Psoas muscle (tissue), 8 donors: ENCODE measurements around the gene SHROOM3. TPM values are rescaled to one million over a fixed set of nuclear protein-coding genes. Genes with fewer than 3 reads are reported as not detected.

Experiments used
- ATAC-seq, 4 donors: fragments of 200-7000 bp; cut with Tn5 transposase; one replicate each; pipeline ENCODE4 v1.9.1; 2020; ENCODE audit warnings: moderate library complexity in 3 of 4, mild to moderate bottlenecking in 2 of 4
- DNase-seq, 2 donors: peaks; one replicate each; pipeline ENCODE4 v3.0.0-alpha.2; 2020
- H3K27ac ChIP-seq: fragments of 200-600 bp; one replicate; pipeline ENCODE4 v1.8.0; 2022
- H3K27me3 ChIP-seq, 3 donors: fragments of 200-600 bp in 1 of 3; one replicate each; pipeline versions ENCODE4 v1.6.1 to v1.8.0; 2013 to 2022; ENCODE audit warnings: low read length in 2 of 3, mild to moderate bottlenecking in 2 of 3, moderate library complexity in 1 of 3; ENCODE audit not compliant: insufficient read depth in 3 of 3
- H3K36me3 ChIP-seq, 2 donors: fragments of 200-600 bp in 1 of 2; one replicate each; pipeline versions ENCODE4 v1.6.1 to v1.8.0; 2013 to 2022; ENCODE audit warnings: low read depth in 1 of 2, mild to moderate bottlenecking in 1 of 2, moderate library complexity in 1 of 2; ENCODE audit not compliant: insufficient read depth in 1 of 2
- H3K4me1 ChIP-seq: fragments of 200-600 bp; one replicate; pipeline ENCODE4 v1.8.0; 2022
- H3K4me3 ChIP-seq: fragments of 200-600 bp; one replicate; pipeline ENCODE4 v1.8.0; 2022; ENCODE audit warnings: mild to moderate bottlenecking
- H3K9me3 ChIP-seq: fragments of 200-600 bp; one replicate; pipeline ENCODE4 v1.8.0; 2022
- WGBS, 3 donors: extraction: QIAGEN DNeasy Blood & Tissue Kit; methylation state at CpG; one replicate each; pipeline versions ENCODE4 v1.1.6 to v1.1.7; 2013; 5-methylcytosine and 5-hydroxymethylcytosine counted together
- intact Hi-C, 2 donors: fragments of 100-400 bp; cut with DNase I; formaldehyde crosslinking; loops; one replicate each; pipeline versions ENCODE4 v1.11.0 to v1.14.2; 2022
- polyA plus RNA-seq, 3 donors: library from polyadenylated mRNA; stranded (reverse); fragments of 200-250 nt; gene quantifications; one replicate each; pipeline ENCODE4 v1.2.3, GENCODE V29; 2013
- total RNA-seq, 4 donors: library from RNA; stranded (reverse); fragmentation: NEBNext Ultra II Directional in 2 of 4; extraction: Animal tissue kit (Norgen Biotek cat#: 25700) in 2 of 4; gene quantifications; one replicate each; pipeline versions ENCODE4 v1.2.1 to v1.2.4, GENCODE V29; 2021 to 2023
- TF ChIP-seq, protein P1 (sequence below): fragments of 200-600 bp; IDR thresholded peaks from one replicate; pipeline ENCODE4 v1.8.0; 2022; ENCODE audit warnings: antibody characterized with exemption
- donor health status: healthy with polysubstance abuse.
- donor health status: DM: no; HTN: no; CAD: no; lungs with moderate emphysema.
- donor health status: Bipolar disorder and iron deficiency.
- donor health status: healthy.
- donor health status: DM: yes; HTN: yes; CAD: no.
- donor health status: DM: no; HTN: no; CAD: no.
- donor health status: DM: no; HTN: no; CAD: no.
- donor health status: DM: yes; HTN: yes; CAD: no.

Gene SHROOM3
- total and polyA plus RNA-seq, 7 donors, result 0.01 to 0.79 (median 0.06) TPM

DNA sequence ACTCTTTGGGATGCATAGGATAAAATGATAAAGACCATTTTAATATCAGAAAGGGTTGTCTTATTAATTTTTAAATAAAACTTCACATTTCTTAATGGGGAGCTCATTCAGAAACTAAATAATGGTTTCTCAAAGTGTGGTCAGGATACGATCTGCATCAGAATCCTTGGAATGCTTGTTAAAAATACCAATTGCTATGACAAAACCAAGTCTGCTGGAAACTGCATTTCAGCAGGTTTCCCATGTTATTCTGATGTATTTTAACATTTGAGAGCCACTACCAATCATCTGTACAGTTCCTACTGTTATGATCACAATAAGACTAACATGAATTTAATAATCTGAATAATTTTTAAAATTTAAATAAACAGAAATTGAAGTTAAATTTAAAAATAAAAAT is 347.8 kb downstream of the SHROOM3 start:
- ATAC-seq, result no peak
- H3K36me3 ChIP-seq, result no peaks in the 10 kb centered on the region
- H3K4me3 ChIP-seq, result no peak overlapping the region
- 28 to 63% (median 35%) methylated on average over 1 of the region's 1 CpG for WGBS, 3 donors
- TF ChIP-seq, protein P1, sequence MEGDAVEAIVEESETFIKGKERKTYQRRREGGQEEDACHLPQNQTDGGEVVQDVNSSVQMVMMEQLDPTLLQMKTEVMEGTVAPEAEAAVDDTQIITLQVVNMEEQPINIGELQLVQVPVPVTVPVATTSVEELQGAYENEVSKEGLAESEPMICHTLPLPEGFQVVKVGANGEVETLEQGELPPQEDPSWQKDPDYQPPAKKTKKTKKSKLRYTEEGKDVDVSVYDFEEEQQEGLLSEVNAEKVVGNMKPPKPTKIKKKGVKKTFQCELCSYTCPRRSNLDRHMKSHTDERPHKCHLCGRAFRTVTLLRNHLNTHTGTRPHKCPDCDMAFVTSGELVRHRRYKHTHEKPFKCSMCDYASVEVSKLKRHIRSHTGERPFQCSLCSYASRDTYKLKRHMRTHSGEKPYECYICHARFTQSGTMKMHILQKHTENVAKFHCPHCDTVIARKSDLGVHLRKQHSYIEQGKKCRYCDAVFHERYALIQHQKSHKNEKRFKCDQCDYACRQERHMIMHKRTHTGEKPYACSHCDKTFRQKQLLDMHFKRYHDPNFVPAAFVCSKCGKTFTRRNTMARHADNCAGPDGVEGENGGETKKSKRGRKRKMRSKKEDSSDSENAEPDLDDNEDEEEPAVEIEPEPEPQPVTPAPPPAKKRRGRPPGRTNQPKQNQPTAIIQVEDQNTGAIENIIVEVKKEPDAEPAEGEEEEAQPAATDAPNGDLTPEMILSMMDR, result no peak
- no peak for DNase-seq
- H3K27ac ChIP-seq, result no peak overlapping the region
- intact Hi-C loops, result no loop called here
- H3K27me3 ChIP-seq, result no peaks in the 10 kb centered on the region
- no peaks in the 10 kb centered on the region for H3K9me3 ChIP-seq
- H3K4me1 ChIP-seq, result no peaks in the 10 kb centered on the region

DNA sequence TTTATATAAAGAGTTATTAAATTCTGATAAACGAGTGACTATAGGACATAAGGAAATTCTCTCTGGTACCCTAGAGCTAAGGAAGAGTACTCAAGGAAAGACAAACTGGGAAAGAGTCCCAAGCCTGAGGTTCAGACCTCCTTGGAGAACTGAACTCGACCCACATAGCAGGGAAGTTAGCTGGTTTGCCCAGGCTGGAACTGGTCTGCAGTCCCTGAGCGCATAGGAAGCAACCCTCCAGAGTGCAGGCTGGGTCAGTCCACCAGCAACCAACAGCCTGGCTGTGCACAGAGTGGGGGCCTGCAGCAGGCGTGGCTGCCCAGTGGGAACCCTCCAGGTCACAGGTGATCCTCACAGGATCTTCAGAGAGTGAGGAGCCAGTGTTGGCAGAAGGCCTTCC is 348.8 kb downstream of the SHROOM3 start:
- Histone ChIP-seq H3K4me1 (no peaks in the 10 kb centered on the region), H3K27me3 (no peaks in the 10 kb centered on the region), H3K27ac (no peak overlapping the region), H3K36me3 (no peaks in the 10 kb centered on the region), H3K4me3 (no peak overlapping the region), H3K9me3 (no peaks in the 10 kb centered on the region)
- ATAC-seq, result no peak
- 84 to 89% (median 87%) methylated on average over 4 of the region's 4 CpGs for WGBS, 3 donors
- no peak for DNase-seq
- TF ChIP-seq, protein P1, result no peak
- intact Hi-C loops, result no loop called here

- TF ChIP-seq, protein P1, result no peak
- ATAC-seq (no peak), DNase-seq (no peak)
- intact Hi-C loops, result no loop called here
- Histone ChIP-seq H3K9me3 (no peaks in the 10 kb centered on the region), H3K36me3 (no peaks in the 10 kb centered on the region), H3K4me1 (no peaks in the 10 kb centered on the region), H3K27ac (no peak overlapping the region), H3K4me3 (no peak overlapping the region), H3K27me3 (no peaks in the 10 kb centered on the region)
- WGBS, 3 donors, result 71 to 87% (median 75%) methylated on average over 2 of the region's 2 CpGs
Measured at GRCh38 chr4:76784237-76784636, 349.2 kb downstream of the SHROOM3 start.

GRCh38 chr4:76787898-76788297 is 352.9 kb downstream of the SHROOM3 start:
- TF ChIP-seq, protein P1, result no peak
- Histone ChIP-seq H3K4me3 (no peak overlapping the region), H3K27ac (no peak overlapping the region), H3K27me3 (no peaks in the 10 kb centered on the region), H3K36me3 (no peaks in the 10 kb centered on the region), H3K4me1 (no peaks in the 10 kb centered on the region), H3K9me3 (no peaks in the 10 kb centered on the region)
- intact Hi-C loops, result no loop called here
- DNase-seq, result no peak
- 94 to 100% (median 95%) methylated on average over 1 of the region's 1 CpG for WGBS, 3 donors
- ATAC-seq, result no peak

GRCh38 chr4:76790377-76790776 is 355.3 kb downstream of the SHROOM3 start:
- Histone ChIP-seq H3K4me1 (no peaks in the 10 kb centered on the region), H3K27me3 (no peaks in the 10 kb centered on the region), H3K4me3 (no peak overlapping the region), H3K27ac (no peak overlapping the region), H3K36me3 (no peaks in the 10 kb centered on the region), H3K9me3 (no peaks in the 10 kb centered on the region)
- 81 to 96% (median 85%) methylated on average over 1 of the region's 1 CpG for WGBS, 3 donors
- DNase-seq, result no peak
- TF ChIP-seq, protein P1, result no peak
- ATAC-seq, result no peak
- intact Hi-C loops, result no loop called here
